ENCODE data around the gene NLRP5. TPM values are rescaled to one million over a fixed set of nuclear protein-coding genes. Genes with fewer than 3 reads are reported as not detected.

NLRP5 gene
- total RNA-seq, 6 donors from 2014 or later, result not detected

GRCh38 chr19:56091066-56091490 is 104.5 kb downstream of the NLRP5 start:
- WGBS, 2 donors, result 60 to 61% methylated on average over 10 of the region's 10 CpGs
- TF ChIP-seq POLR2A (IDR thresholded peaks at IDR 0.05) (no peak), POLR2AphosphoS5 (IDR thresholded peaks at IDR 0.05) (no peak)
- DNase-seq, result no peak
- Histone ChIP-seq H3K9me3 (no peaks in the 10 kb centered on the region), H3K27me3 (no peaks in the 10 kb centered on the region), H3K36me3 (peaks cover 5 to 52% (median 36%) of the 10 kb centered on the region in 4 donors), H3K27ac (peak overlapping the region in 3 of 4 donors; percentile 6 to 60 (median 9)), H3K4me1 (peaks cover 0 to 17% (median 11%) of the 10 kb centered on the region in 4 donors), H3K4me3 (no peak overlapping the region)
- no peak for ATAC-seq (ENCODE audit: low FRiP score in 2 of 2)

- Histone ChIP-seq H3K4me3 (peak overlapping the region in 1 of 4 donors; percentile 29), H3K4me1 (peaks cover 0 to 17% (median 10%) of the 10 kb centered on the region in 4 donors), H3K27ac (peak overlapping the region in 2 of 4 donors; percentile 18 to 60), H3K9me3 (no peaks in the 10 kb centered on the region), H3K27me3 (no peaks in the 10 kb centered on the region), H3K36me3 (peaks cover 5 to 44% (median 36%) of the 10 kb centered on the region in 4 donors)
- ATAC-seq (ENCODE audit: low FRiP score in 2 of 2) (no peak), DNase-seq (peak in 1 of 2 donors; percentile 54)
- no peak for TF ChIP-seq POLR2A (IDR thresholded peaks at IDR 0.05)
- TF ChIP-seq CTCF (IDR thresholded peaks at IDR 0.05), result no peak
- 85 to 90% methylated on average over 38 of the region's 38 CpGs for WGBS, 2 donors
These were observed 105.4 kb downstream of the NLRP5 start for GRCh38 chr19:56091751-56092546.

GRCh38 chr19:56092685-56093631 is 106.4 kb downstream of the NLRP5 start:
- DNase-seq (peak in 1 of 2 donors; percentile 4), ATAC-seq (ENCODE audit: low FRiP score in 2 of 2) (no peak)
- no peaks in the 10 kb centered on the region for H3K27me3 ChIP-seq
- WGBS, 2 donors, result 92 to 96% methylated on average over 32 of the region's 32 CpGs
- peaks cover 0 to 17% (median 10%) of the 10 kb centered on the region in 4 donors for H3K4me1 ChIP-seq
- no peak for TF ChIP-seq EP300 (IDR thresholded peaks at IDR 0.05)
- TF ChIP-seq CTCF (IDR thresholded peaks at IDR 0.05), result no peak
- H3K4me3 ChIP-seq, result no peak overlapping the region
- H3K27ac ChIP-seq, result no peak overlapping the region
- H3K36me3 ChIP-seq, result peaks cover 5 to 41% (median 28%) of the 10 kb centered on the region in 4 donors
- no peaks in the 10 kb centered on the region for H3K9me3 ChIP-seq

- Histone ChIP-seq H3K27me3 (no peaks in the 10 kb centered on the region), H3K4me1 (peaks cover 0 to 17% (median 10%) of the 10 kb centered on the region in 4 donors), H3K4me3 (no peak overlapping the region), H3K9me3 (no peaks in the 10 kb centered on the region), H3K27ac (no peak overlapping the region), H3K36me3 (peaks cover 0 to 39% (median 25%) of the 10 kb centered on the region in 4 donors)
- no peak for ATAC-seq (ENCODE audit: low FRiP score in 2 of 2)
- WGBS, 2 donors, result 91 to 95% methylated on average over 8 to 9 of the region's 9 CpGs
- no peak for TF ChIP-seq CTCF (IDR thresholded peaks at IDR 0.05)
- no peak for TF ChIP-seq POLR2A (IDR thresholded peaks at IDR 0.05)
- no peak for TF ChIP-seq POLR2AphosphoS5 (IDR thresholded peaks at IDR 0.05)
- no peak for TF ChIP-seq EP300 (IDR thresholded peaks at IDR 0.05)
- no peak for DNase-seq
These were observed 107.9 kb downstream of the NLRP5 start for GRCh38 chr19:56094449-56094848.

GRCh38 chr19:56096665-56097064 is 110.1 kb downstream of the NLRP5 start:
- WGBS, 2 donors, result 88 to 89% methylated on average over 13 of the region's 13 CpGs
- peaks cover 5 to 51% (median 33%) of the 10 kb centered on the region in 4 donors for H3K36me3 ChIP-seq
- peaks cover 0 to 9% (median under 1%) of the 10 kb centered on the region in 4 donors for H3K4me1 ChIP-seq
- ATAC-seq (ENCODE audit: low FRiP score in 2 of 2) (no peak), DNase-seq (peak in 1 of 2 donors; percentile 27)
- H3K9me3 ChIP-seq, result no peaks in the 10 kb centered on the region
- H3K4me3 ChIP-seq, result no peak overlapping the region
- H3K27me3 ChIP-seq, result no peaks in the 10 kb centered on the region
- no peak overlapping the region for H3K27ac ChIP-seq
- TF ChIP-seq CTCF (IDR thresholded peaks at IDR 0.05) (no peak), EP300 (IDR thresholded peaks at IDR 0.05) (no peak), POLR2A (IDR thresholded peaks at IDR 0.05) (no peak), POLR2AphosphoS5 (IDR thresholded peaks at IDR 0.05) (no peak)
